DOHH2 (cell line): ENCODE measurements around the gene CDK6.

Experiments
- H3F3A ChIP-seq: fragments of 200-600 bp; sonication (generic), shearing (Covaris generic); 2 replicates; pipeline ENCODE4 v1.6.0; 2016; ENCODE audit warnings: antibody characterized with exemption, mild to moderate bottlenecking; ENCODE audit not compliant: control insufficient read depth, insufficient read depth
- H3K27ac ChIP-seq: fragments of 200-600 bp; sonication (generic); 2 replicates; pipeline ENCODE4 v1.5.1; 2014; ENCODE audit warnings: low read depth, mild to moderate bottlenecking, low read length, moderate library complexity
- H3K27me3 ChIP-seq: fragments of 200-600 bp; sonication (generic); 2 replicates; pipeline ENCODE4 v1.6.1; 2014; ENCODE audit warnings: mild to moderate bottlenecking, low read length, mixed read lengths; ENCODE audit not compliant: control insufficient read depth
- H3K36me3 ChIP-seq: fragments of 200-600 bp; sonication (generic); 2 replicates; pipeline ENCODE4 v1.6.1; 2014; ENCODE audit warnings: mild to moderate bottlenecking, low read length, moderate library complexity, mixed read lengths; ENCODE audit not compliant: control insufficient read depth
- H3K4me1 ChIP-seq: fragments of 200-600 bp; sonication (generic); 2 replicates; pipeline ENCODE4 v1.6.1; 2014; ENCODE audit warnings: mild to moderate bottlenecking, low read length, mixed read lengths; ENCODE audit not compliant: control insufficient read depth
- H3K4me2 ChIP-seq: fragments of 200-600 bp; sonication (generic); 2 replicates; pipeline ENCODE4 v1.6.0; 2014; ENCODE audit warnings: mild to moderate bottlenecking, low read length, moderate library complexity
- H3K4me3 ChIP-seq: fragments of 200-600 bp; sonication (generic); 2 replicates; pipeline ENCODE4 v1.5.1; 2014; ENCODE audit warnings: mild to moderate bottlenecking, low read length, mixed read lengths
- H3K79me2 ChIP-seq: fragments of 200-600 bp; sonication (generic); 2 replicates; pipeline ENCODE4 v1.6.1; 2014; ENCODE audit warnings: mild to moderate bottlenecking, low read length, mixed read lengths; ENCODE audit not compliant: control insufficient read depth
- H3K9me2 ChIP-seq: fragments of 200-600 bp; sonication (generic); replicated peaks from 2 replicates; pipeline ENCODE4 v1.6.1; 2014; ENCODE audit warnings: mild to moderate bottlenecking, low read length, mixed read lengths; ENCODE audit not compliant: control insufficient read depth
- H3K9me3 ChIP-seq: fragments of 200-600 bp; sonication (generic); 2 replicates; pipeline ENCODE4 v1.6.1; 2014; ENCODE audit warnings: antibody characterized with exemption, low read length, mixed read lengths; ENCODE audit not compliant: control insufficient read depth, insufficient read depth
- H4K20me1 ChIP-seq: fragments of 200-600 bp; sonication (generic); 2 replicates; pipeline ENCODE4 v1.6.0; 2014; ENCODE audit warnings: low read depth, mild to moderate bottlenecking, antibody characterized with exemption, low read length, moderate library complexity; ENCODE audit not compliant: control insufficient read depth, insufficient read depth
- EZH2phosphoT487 ChIP-seq: fragments of 200-600 bp; sonication (generic); IDR thresholded peaks from 2 replicates; pipeline ENCODE4 v1.6.1; 2017; ENCODE audit warnings: borderline replicate concordance, mild to moderate bottlenecking, antibody characterized with exemption, low read length, moderate library complexity, mixed read lengths
- TF ChIP-seq, protein P1 (sequence below): fragments of 200-600 bp; sonication (generic); IDR thresholded peaks from one replicate; pipeline ENCODE4 v1.5.1; 2014; ENCODE audit warnings: antibody characterized with exemption, mild to moderate bottlenecking, low read depth, low read length; ENCODE audit not compliant: poor library complexity, severe bottlenecking

The CDK6 gene

DNA sequence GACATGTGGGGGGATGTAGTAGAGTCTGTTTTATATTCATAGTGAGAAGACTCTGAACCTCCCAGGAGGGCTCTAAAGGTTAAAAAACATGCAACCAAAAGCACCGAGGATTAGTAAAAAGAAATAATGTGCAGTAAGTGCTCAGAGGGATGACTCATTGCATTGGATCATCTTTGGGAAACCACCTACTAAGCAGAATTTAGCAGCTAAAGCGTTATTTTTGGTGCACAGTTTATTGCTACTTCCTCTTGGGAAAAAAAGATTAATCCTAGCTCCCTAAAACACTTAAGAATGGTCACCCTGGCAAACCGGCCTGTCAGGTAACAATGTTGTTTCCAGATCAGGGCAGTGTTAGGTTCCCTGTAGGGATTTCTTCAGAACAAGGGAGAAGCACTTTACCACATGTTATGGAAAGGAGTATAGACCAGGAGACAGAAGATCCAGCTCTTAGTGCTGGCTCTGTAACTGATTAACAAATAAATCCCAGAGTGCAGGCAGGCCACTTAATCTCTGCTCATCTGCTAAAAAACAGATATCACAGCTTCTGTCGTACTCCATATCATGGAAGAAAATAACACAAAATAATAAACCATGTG is 201.4 kb downstream of the CDK6 start:
- Histone ChIP-seq H3K9me2 (no peaks in the 10 kb centered on the region), H3K4me1 (peaks cover 42% of the 10 kb centered on the region), H3F3A (peaks cover 3% of the 10 kb centered on the region; the same call in 1 of the 2 replicates), H3K27ac (peak overlapping the region; percentile 2; the same call in 1 of the 2 replicates), H3K9me3 (no peaks in the 10 kb centered on the region), H4K20me1 (no peaks in the 10 kb centered on the region), H3K4me2 (peak overlapping the region; percentile 63), H3K36me3 (0 out of 2 replicates have a peak, but pooled peaks cover 4% of the 10 kb centered on the region), H3K27me3 (no peaks in the 10 kb centered on the region), H3K4me3 (peak overlapping the region; percentile 25), H3K79me2 (0 out of 2 replicates have a peak, but pooled peaks cover 3% of the 10 kb centered on the region)
- TF ChIP-seq, protein P1, sequence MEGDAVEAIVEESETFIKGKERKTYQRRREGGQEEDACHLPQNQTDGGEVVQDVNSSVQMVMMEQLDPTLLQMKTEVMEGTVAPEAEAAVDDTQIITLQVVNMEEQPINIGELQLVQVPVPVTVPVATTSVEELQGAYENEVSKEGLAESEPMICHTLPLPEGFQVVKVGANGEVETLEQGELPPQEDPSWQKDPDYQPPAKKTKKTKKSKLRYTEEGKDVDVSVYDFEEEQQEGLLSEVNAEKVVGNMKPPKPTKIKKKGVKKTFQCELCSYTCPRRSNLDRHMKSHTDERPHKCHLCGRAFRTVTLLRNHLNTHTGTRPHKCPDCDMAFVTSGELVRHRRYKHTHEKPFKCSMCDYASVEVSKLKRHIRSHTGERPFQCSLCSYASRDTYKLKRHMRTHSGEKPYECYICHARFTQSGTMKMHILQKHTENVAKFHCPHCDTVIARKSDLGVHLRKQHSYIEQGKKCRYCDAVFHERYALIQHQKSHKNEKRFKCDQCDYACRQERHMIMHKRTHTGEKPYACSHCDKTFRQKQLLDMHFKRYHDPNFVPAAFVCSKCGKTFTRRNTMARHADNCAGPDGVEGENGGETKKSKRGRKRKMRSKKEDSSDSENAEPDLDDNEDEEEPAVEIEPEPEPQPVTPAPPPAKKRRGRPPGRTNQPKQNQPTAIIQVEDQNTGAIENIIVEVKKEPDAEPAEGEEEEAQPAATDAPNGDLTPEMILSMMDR: no peak
- TF ChIP-seq EZH2phosphoT487: no peak

DNA sequence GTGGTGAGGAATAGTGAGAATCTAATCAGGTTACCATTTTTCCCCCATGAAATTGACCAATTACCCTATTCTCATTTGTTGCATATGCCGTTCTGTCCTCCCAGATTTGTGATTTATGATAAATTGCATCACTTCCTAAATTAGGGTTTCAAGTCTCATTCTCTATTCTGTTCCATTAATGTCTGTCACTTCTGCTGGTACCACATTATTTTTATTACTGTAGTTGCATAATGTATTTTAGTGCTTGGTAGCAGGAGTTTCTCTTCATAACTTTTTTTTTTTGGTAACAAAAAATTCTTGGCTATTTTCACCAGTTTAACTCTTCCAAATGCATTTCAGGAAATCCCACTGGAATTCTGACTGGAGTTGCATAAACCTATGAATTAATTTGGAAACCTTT is 202.2 kb downstream of the CDK6 start:
- Histone ChIP-seq H3K4me3 (0 out of 2 replicates have a peak overlapping the region, but pooled peaks have one; percentile 7), H3K9me3 (no peaks in the 10 kb centered on the region), H3K36me3 (0 out of 2 replicates have a peak, but pooled peaks cover 4% of the 10 kb centered on the region), H3K27ac (no peak overlapping the region), H3F3A (peaks cover 3% of the 10 kb centered on the region; the same call in 1 of the 2 replicates), H3K4me1 (peaks cover 42% of the 10 kb centered on the region), H3K9me2 (no peaks in the 10 kb centered on the region), H3K79me2 (0 out of 2 replicates have a peak, but pooled peaks cover 3% of the 10 kb centered on the region), H4K20me1 (no peaks in the 10 kb centered on the region), H3K27me3 (no peaks in the 10 kb centered on the region), H3K4me2 (peak overlapping the region; percentile 41)
- TF ChIP-seq, protein P1: no peak

DNA sequence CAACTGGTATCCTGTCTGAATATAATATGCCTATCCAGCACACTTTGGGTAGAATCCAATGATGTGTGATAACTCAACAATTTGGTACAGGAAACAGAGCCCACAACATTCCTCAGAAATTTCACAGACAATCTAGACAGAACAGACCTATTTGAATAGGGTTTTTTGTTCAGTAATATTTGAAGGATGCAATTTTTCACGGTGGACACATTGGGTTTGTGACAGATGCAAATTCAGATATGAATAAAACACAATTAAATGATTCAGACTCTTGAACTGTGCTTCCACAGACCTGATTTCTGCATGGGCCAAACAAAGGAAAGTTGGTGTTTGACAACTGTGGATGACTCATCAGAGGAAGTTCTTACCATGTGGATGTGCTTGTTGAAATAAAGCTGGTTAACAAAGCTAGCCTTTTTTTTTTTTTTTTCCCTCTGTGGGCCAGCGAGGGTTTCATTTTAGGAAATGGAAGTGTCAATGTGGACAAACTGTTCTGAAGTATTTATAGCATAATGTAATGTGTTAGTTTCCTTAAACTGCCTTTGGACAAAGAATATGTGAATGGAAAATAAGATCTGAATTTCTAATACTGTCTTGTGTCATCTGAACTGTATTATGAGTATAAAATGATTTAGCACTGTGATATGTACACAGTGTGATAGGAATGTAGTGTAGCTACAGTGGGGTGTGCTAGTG is 203.0 kb downstream of the CDK6 start:
- Histone ChIP-seq H3K9me3 (no peaks in the 10 kb centered on the region), H3K4me2 (peak overlapping the region; percentile 44), H3K4me1 (peaks cover 42% of the 10 kb centered on the region), H3K27me3 (no peaks in the 10 kb centered on the region), H4K20me1 (no peaks in the 10 kb centered on the region), H3K9me2 (no peaks in the 10 kb centered on the region), H3K4me3 (0 out of 2 replicates have a peak overlapping the region, but pooled peaks have one; percentile 5), H3K27ac (no peak overlapping the region), H3K79me2 (0 out of 2 replicates have a peak, but pooled peaks cover 3% of the 10 kb centered on the region), H3F3A (peaks cover 3% of the 10 kb centered on the region; the same call in 1 of the 2 replicates), H3K36me3 (peaks cover 9% of the 10 kb centered on the region)
- TF ChIP-seq, protein P1: no peak
- no peak for TF ChIP-seq EZH2phosphoT487
